ENCODE data around the gene CNN3. TPM values are rescaled to one million over a fixed set of nuclear protein-coding genes. Genes with fewer than 3 reads are reported as not detected.

The CNN3 gene
- total RNA-seq, 2 experiments from 2014 or later: 1.1 to 1.4 TPM

GRCh38 chr1:94927405-94928175 is 680 bp upstream of the CNN3 start:
- H3K27me3 Mint-ChIP-seq: peaks cover 54% of the 10 kb centered on the region

GRCh38 chr1:94926126-94926914 is 590 bp downstream of the CNN3 start:
- Histone ChIP-seq H3K27ac (ENCODE audit: low read depth in 1 of 2, low read length in 2 of 2) (no peak overlapping the region), H3K4me1 (ENCODE audit: insufficient read depth, low read length) (peaks cover 20% of the 10 kb centered on the region), H3K9me3 (ENCODE audit: control insufficient read depth in 1 of 2, insufficient read depth in 1 of 2, low read length in 2 of 2) (no peaks in the 10 kb centered on the region), H3K27me3 (ENCODE audit: control insufficient read depth in 1 of 2, insufficient read depth in 2 of 2, low read length in 2 of 2) (peaks cover 16 to 17% of the 10 kb centered on the region in 2 experiments), H3K36me3 (ENCODE audit: insufficient read depth, low read length) (no peaks in the 10 kb centered on the region), H3K4me3 (ENCODE audit: low read length) (peak overlapping the region; percentile 51)
- Mint-ChIP-seq H3K36me3 (ENCODE audit: low read depth) (no peaks in the 10 kb centered on the region), H3K27me3 (peaks cover 62% of the 10 kb centered on the region), H3K4me3 (peak overlapping the region; percentile 92), H3K4me1 (ENCODE audit: low read depth) (peaks cover 16% of the 10 kb centered on the region), H3K27ac (no peak overlapping the region), H3K9me3 (no peaks in the 10 kb centered on the region)
- CTCF ChIA-PET: no interaction called here
- ATAC-seq (ENCODE audit: poor library complexity) (peak; percentile 16), DNase-seq (peak in 11 of 14 experiments; percentile 1 to 45 (median 9))
- intact Hi-C loops (cut with DNase I, micrococcal nuclease): no loop called here
- POLR2A ChIA-PET: interaction anchor here (1.0 kb wide), 1 partner anchor 36 kb away, joined by 3 read pairs; no protein-coding TSS in a partner anchor
- no peak for TF ChIP-seq CTCF (IDR thresholded peaks at IDR 0.05)

More at GRCh38 chr1:94927405-94928175, 680 bp upstream of the CNN3 start:
- peaks cover 20% of the 10 kb centered on the region for H3K4me1 ChIP-seq (ENCODE audit: insufficient read depth, low read length)
- Mint-ChIP-seq H3K4me3 (peak overlapping the region; percentile 83), H3K27ac (peak overlapping the region; percentile 4), H3K36me3 (ENCODE audit: low read depth) (no peaks in the 10 kb centered on the region), H3K9me3 (no peaks in the 10 kb centered on the region), H3K4me1 (ENCODE audit: low read depth) (peaks cover 16% of the 10 kb centered on the region)
- no peak overlapping the region for H3K27ac ChIP-seq (ENCODE audit: low read depth in 1 of 2, low read length in 2 of 2)
- H3K9me3 ChIP-seq (ENCODE audit: control insufficient read depth in 1 of 2, insufficient read depth in 1 of 2, low read length in 2 of 2): no peaks in the 10 kb centered on the region
- peak in 2 of 14 experiments; percentile 15 to 33 for DNase-seq
- POLR2A ChIA-PET: interaction anchor here (1.0 kb wide), 1 partner anchor 35 kb away, joined by 3 read pairs; no protein-coding TSS in a partner anchor
- H3K36me3 ChIP-seq (ENCODE audit: insufficient read depth, low read length): no peaks in the 10 kb centered on the region
- H3K27me3 ChIP-seq (ENCODE audit: control insufficient read depth in 1 of 2, insufficient read depth in 2 of 2, low read length in 2 of 2): peaks cover 16 to 17% of the 10 kb centered on the region in 2 experiments
- H3K4me3 ChIP-seq (ENCODE audit: low read length): peak overlapping the region; percentile 38
- CTCF ChIA-PET: interaction anchor here (0.8 to 1.0 kb wide), 2 partner anchors 15 to 306 kb away, joined by 3 to 4 read pairs; partner anchors contain the start of gene RWDD3
- TF ChIP-seq CTCF (IDR thresholded peaks at IDR 0.05): no peak
- intact Hi-C loops (cut with DNase I, micrococcal nuclease): no loop called here
- ATAC-seq (ENCODE audit: poor library complexity): no peak

GRCh38 chr1:94925561-94926125 is 1.3 kb downstream of the CNN3 start:
- H3K27me3 Mint-ChIP-seq: peaks cover 68% of the 10 kb centered on the region
- CTCF ChIA-PET: no interaction called here
- Histone ChIP-seq H3K27ac (ENCODE audit: low read depth in 1 of 2, low read length in 2 of 2) (no peak overlapping the region), H3K4me1 (ENCODE audit: insufficient read depth, low read length) (peaks cover 20% of the 10 kb centered on the region), H3K4me3 (ENCODE audit: low read length) (peak overlapping the region; percentile 51), H3K27me3 (ENCODE audit: control insufficient read depth in 1 of 2, insufficient read depth in 2 of 2, low read length in 2 of 2) (peaks cover 16 to 17% of the 10 kb centered on the region in 2 experiments), H3K9me3 (ENCODE audit: control insufficient read depth in 1 of 2, insufficient read depth in 1 of 2, low read length in 2 of 2) (no peaks in the 10 kb centered on the region), H3K36me3 (ENCODE audit: insufficient read depth, low read length) (no peaks in the 10 kb centered on the region)
- no peaks in the 10 kb centered on the region for H3K36me3 Mint-ChIP-seq (ENCODE audit: low read depth)
- intact Hi-C loops (cut with DNase I, micrococcal nuclease): no loop called here
- H3K4me3 Mint-ChIP-seq: peak overlapping the region; percentile 92
- no peak overlapping the region for H3K27ac Mint-ChIP-seq
- POLR2A ChIA-PET: no interaction called here
- no peaks in the 10 kb centered on the region for H3K9me3 Mint-ChIP-seq
- peaks cover 16% of the 10 kb centered on the region for H3K4me1 Mint-ChIP-seq (ENCODE audit: low read depth)
- ATAC-seq (ENCODE audit: poor library complexity) (no peak), DNase-seq (peak in 2 of 14 experiments; percentile 3 to 6)
- no peak for TF ChIP-seq CTCF (IDR thresholded peaks at IDR 0.05)
